Tibial artery (tissue), 4 donors: Measurements from ENCODE around the gene FCN2.
A peak's percentile ranks its signal among the peaks of the same experiment; 100 is the strongest.

ENCODE experiments used
- DNase-seq, 2 donors: peaks; one replicate each; pipeline ENCODE4 v3.0.0-alpha.2; 2019
- H3K27ac ChIP-seq, 2 donors: fragments of 200-600 bp; sonication (generic) in 1 of 2; 1 replicate in 1 of 2; 2 replicates in 1 of 2; pipeline ENCODE4 v1.5.1; 2018 to 2019; ENCODE audit warnings: mild to moderate bottlenecking in 1 of 2
- H3K27me3 ChIP-seq, 2 donors: fragments of 200-600 bp; sonication (generic) in 1 of 2; one replicate each; pipeline versions ENCODE4 v1.5.1 to v1.6.0; 2016 to 2019
- H3K36me3 ChIP-seq, 3 donors: fragments of 200-600 bp; sonication (generic) in 2 of 3; one replicate each; pipeline ENCODE4 v1.5.1; 2016 to 2019; ENCODE audit warnings: mild to moderate bottlenecking in 2 of 3
- H3K4me1 ChIP-seq, 4 donors: fragments of 200-600 bp; sonication (generic) in 2 of 4; 1 replicate in 3 of 4; 2 replicates in 1 of 4; pipeline ENCODE4 v1.5.1; 2016 to 2019
- H3K4me3 ChIP-seq, 2 donors: fragments of 200-600 bp; sonication (generic) in 1 of 2; 1 replicate in 1 of 2; 2 replicates in 1 of 2; pipeline ENCODE4 v1.5.1; 2018 to 2019; ENCODE audit warnings: mild to moderate bottlenecking in 2 of 2
- H3K9me3 ChIP-seq, 3 donors: fragments of 200-600 bp; sonication (generic) in 1 of 3; one replicate each; pipeline ENCODE4 v1.5.1; 2016 to 2019
- CTCF ChIP-seq, 2 experiments: fragments of 200-600 bp in 1 of 2; fragments of 450-650 bp in 1 of 2; IDR thresholded peaks; one replicate each; pipeline ENCODE4 v1.5.1; 2017 to 2019; ENCODE audit warnings: antibody characterized with exemption in 2 of 2, mild to moderate bottlenecking in 1 of 2, moderate library complexity in 1 of 2
- intact Hi-C: fragments of 100-400 bp; cut with DNase I; formaldehyde crosslinking; loops from one replicate; pipeline ENCODE4 v1.15.0; 2023; ENCODE audit warnings: low total_unique reads

The FCN2 gene

GRCh38 chr9:134879664-134880483 is 736 bp upstream of the FCN2 start:
- H3K4me3 ChIP-seq, result no peak overlapping the region
- DNase-seq, result no peak
- peaks cover 0 to 23% of the 10 kb centered on the region in 2 donors for H3K27me3 ChIP-seq
- no peak overlapping the region for H3K27ac ChIP-seq
- intact Hi-C loops, result no loop called here
- H3K9me3 ChIP-seq, result no peaks in the 10 kb centered on the region
- no peaks in the 10 kb centered on the region for H3K36me3 ChIP-seq
- no peak for TF ChIP-seq CTCF (IDR thresholded peaks at IDR 0.05)
- no peaks in the 10 kb centered on the region for H3K4me1 ChIP-seq

- H3K4me1 ChIP-seq, result no peaks in the 10 kb centered on the region
- TF ChIP-seq CTCF (IDR thresholded peaks at IDR 0.05), result no peak
- H3K27me3 ChIP-seq, result peaks cover 0 to 32% of the 10 kb centered on the region in 2 donors
- H3K4me3 ChIP-seq, result no peak overlapping the region
- intact Hi-C loops, result no loop called here
- no peak overlapping the region for H3K27ac ChIP-seq
- no peaks in the 10 kb centered on the region for H3K9me3 ChIP-seq
- no peaks in the 10 kb centered on the region for H3K36me3 ChIP-seq
- DNase-seq, result no peak
These were observed 682 bp downstream of the FCN2 start for GRCh38 chr9:134881313-134881670.

- H3K36me3 ChIP-seq, result no peaks in the 10 kb centered on the region
- H3K27me3 ChIP-seq, result peaks cover 0 to 32% of the 10 kb centered on the region in 2 donors
- DNase-seq, result no peak
- H3K4me3 ChIP-seq, result no peak overlapping the region
- intact Hi-C loops, result no loop called here
- no peaks in the 10 kb centered on the region for H3K9me3 ChIP-seq
- no peak for TF ChIP-seq CTCF (IDR thresholded peaks at IDR 0.05)
- H3K27ac ChIP-seq, result no peak overlapping the region
- no peaks in the 10 kb centered on the region for H3K4me1 ChIP-seq
These were observed 1.7 kb downstream of the FCN2 start for GRCh38 chr9:134882204-134882785.

GRCh38 chr9:134883040-134883782 is 2.6 kb downstream of the FCN2 start:
- DNase-seq, result peak in 1 of 2 donors; percentile 53
- Histone ChIP-seq H3K9me3 (no peaks in the 10 kb centered on the region), H3K36me3 (no peaks in the 10 kb centered on the region), H3K4me1 (no peaks in the 10 kb centered on the region), H3K27ac (no peak overlapping the region), H3K27me3 (peaks cover 0 to 36% of the 10 kb centered on the region in 2 donors), H3K4me3 (no peak overlapping the region)
- intact Hi-C loops, result no loop called here
- no peak for TF ChIP-seq CTCF (IDR thresholded peaks at IDR 0.05)

- H3K4me1 ChIP-seq, result no peaks in the 10 kb centered on the region
- H3K9me3 ChIP-seq, result no peaks in the 10 kb centered on the region
- no peaks in the 10 kb centered on the region for H3K36me3 ChIP-seq
- H3K27ac ChIP-seq, result no peak overlapping the region
- no peak overlapping the region for H3K4me3 ChIP-seq
- DNase-seq, result peak in 1 of 2 donors; percentile 62
- TF ChIP-seq CTCF (IDR thresholded peaks at IDR 0.05), result no peak
- peaks cover 0 to 41% of the 10 kb centered on the region in 2 donors for H3K27me3 ChIP-seq
- intact Hi-C loops, result no loop called here
These were observed 3.9 kb downstream of the FCN2 start for GRCh38 chr9:134884492-134884891.
